HG02973 (cell line): Measurements from ENCODE around the gene SVIL.
"Not testable (repeated sequence)": the region's sequence is repeated elsewhere in the genome, so short reads cannot be mapped to it uniquely, and the experiment has no call there.

ENCODE experiments used
- ATAC-seq: cut with Tn5 transposase; IDR thresholded peaks from one replicate; pipeline ENCODE4 v1.9.1; 2021; ENCODE audit warnings: moderate library complexity; ENCODE audit not compliant: unreplicated experiment

Gene SVIL

DNA sequence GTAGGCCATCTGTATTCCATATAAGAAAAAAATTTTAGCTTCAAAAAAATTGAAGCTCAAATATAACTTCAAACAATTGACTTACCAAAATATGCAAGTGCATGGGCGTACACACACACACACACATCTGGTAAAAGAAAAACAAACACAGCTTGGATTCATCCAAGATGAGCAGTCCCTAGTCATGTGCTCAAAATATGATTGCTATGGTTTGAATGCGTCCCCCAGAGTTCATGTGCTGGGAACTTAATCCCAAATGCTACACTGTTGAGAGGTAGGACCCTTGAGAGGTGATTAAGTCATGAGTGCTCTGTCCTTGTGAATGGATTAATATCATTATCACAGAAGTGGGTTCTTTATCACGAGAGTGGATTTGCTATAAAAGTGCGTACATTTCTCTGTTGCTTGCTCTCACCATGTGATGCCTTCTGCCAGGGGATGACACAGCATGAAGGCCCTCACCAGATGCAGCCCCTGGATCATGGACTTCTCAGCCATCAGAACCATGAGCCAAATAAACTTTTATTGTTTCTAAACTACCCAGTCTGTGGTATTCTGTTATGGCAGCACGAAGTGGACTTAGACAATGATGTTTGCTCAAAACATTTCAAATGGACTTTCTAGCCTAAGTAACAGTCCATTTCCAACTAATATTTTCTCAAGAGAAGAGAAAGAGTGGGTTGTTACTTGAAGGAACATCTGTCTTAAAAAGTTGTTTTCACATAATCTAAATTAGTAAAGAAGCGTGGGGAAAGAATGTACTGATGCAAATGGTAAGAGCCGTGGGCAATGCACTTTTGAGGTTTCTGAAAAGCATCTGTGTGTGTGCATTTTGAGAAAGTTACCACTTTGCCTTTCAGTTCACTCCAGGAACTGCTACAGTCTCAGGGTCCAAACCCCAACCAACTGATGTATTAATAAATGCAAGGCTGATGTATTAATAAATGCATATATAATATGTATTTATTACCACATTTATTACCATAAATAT lies 15.1 kb upstream of the SVIL start:
- no peak for ATAC-seq

DNA sequence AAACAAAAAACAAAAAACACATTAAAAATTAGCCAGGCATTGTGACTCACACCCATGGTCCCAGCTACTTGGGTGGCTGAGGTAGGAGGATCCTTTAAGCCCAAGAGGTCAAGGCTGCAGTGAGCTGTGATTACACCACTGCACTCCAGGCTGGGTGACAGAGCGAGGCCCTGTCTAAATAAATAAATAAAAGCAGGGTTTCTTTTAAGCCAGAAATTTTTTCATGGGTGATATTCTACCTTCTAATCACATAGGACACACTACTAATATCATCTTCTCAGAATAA lies 14.2 kb upstream of the SVIL start:
- no peak for ATAC-seq

DNA sequence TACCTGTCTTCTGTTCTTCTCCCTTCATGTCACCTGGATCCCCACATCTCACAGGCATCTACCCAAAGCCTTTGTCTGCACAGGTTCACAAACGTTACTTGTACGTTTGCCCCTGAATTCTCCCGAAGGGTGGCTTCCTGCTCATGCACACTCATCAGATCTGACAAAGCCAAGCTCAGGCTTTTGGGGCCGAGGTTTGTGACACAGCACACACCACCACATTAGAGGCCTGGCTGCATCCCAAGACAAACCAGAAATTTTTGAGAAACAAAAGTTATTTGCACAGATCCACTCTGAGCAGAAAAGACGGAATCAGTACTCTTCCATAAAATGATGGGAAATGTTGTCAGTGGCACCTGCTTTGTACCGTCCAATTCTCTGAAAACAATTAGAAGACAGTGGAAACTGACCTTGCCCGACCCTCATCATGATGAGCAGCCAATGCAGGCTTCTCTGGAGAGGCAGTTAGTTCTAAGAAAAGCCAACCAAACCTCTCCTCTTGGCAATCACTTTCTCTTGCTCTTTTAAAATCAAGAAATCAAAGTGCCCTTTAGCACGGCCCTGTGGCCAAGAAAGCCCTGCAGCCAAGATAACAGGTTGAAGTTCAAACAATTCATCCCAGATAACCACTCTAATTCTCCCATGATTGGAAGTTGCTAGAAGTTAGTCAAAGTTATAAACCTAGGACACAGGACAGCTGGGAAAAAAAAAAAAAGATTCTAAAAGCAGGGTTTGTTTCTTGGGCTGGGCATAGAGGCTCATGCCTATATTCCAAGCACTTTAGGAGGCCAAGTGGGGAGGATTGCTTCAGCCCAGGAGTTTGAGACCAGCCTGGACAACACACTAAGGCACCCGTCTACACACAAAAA lies 13.6 kb upstream of the SVIL start:
- no peak for ATAC-seq

DNA sequence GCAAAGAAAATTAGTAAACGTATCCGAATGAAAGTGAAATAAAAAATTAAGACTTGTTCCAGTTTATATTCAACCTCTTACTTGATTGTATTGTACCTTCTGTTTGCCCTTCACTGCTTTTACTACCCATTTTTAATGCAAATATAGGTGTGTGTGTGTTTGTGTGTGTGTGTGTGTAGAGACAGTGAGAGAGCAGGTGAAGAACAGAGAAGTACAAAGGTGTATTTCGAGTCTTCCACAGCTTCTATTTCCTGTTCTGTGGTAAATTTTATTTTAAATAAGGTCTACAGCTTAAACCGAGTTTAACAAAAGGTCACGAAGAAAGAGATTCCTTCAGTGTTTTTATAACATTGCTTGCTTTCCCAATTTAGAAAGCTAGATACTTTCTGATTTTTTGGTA lies 12.7 kb upstream of the SVIL start:
- no peak for ATAC-seq

DNA sequence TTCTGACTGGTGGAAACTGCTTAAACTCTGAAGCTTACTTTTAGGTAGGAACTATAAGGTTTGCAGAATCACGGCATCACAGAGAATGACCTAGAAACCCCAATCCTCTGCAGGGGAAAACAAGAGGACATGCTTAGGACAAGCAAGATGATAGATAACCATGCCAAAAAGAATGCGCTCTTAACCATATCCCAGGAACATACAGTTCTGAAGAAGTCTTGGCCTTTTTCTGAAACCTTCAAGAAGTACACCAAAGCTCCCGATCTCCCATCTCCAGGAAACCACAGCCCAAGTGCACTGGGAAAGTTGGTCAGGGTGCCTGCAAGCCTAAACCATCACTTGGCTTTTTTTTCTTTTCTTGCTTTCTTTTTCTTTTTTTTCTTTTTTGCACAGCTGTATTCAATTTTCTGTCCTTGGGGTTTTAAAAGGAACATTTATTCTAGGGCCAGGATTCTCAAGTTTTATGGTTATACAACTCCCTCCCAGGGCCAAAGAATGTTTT lies 12.2 kb upstream of the SVIL start:
- no peak for ATAC-seq

- no peak for ATAC-seq
Observed at GRCh38 chr10:29646238-29646902, 11.6 kb upstream of the SVIL start.

DNA sequence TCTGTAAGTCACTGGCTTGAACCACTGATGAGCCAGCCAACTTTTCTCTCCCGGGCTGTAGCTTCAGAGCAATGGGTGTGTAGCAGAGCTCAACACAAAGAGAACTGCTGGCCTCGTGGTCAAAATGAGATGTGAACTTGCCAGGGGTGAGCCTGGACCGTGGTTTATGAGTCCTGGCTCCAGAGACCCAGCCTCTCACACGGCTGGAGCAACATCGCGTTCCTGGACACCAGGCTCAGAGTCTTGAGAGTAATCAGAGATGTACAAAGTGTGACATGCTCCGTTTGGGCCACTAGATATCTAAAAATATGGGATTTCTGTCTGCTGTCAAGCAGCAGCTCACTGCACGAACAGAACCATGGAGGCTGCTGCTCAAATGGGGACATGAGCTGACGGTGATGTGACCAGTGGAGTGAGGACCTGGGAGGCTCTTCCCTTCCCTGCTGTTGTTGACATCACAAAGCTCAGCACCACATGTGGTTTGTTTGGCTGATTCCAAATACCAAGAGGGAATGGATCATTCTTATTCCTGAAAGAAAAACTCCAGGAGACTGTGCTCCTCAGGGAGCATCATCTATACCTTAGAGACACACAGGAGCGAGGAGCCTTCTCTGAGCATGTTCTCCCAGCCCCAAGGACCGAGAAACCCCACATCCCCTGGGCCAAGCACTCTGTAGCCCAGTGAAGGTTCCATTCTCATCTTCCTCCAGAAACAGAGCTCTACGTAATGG lies 9.2 kb upstream of the SVIL start:
- no peak for ATAC-seq

DNA sequence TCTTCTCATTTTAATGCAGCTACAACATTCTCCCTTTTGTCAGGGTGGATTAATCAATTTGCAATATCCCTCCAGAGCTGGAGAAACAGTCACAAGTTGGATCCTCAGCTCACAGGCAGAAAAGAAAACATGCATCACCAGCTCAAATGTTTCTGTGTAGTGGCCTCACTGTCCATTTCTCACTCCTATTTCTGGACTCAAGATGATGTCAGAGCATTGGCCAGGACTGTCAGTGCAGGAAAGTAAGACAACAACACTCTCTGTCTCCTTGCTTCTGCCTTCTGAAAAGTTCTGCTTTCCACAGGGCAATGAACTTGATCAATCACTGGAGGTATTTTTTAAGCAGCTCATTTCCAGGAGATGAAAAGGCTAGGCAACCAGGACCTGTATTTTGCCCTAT lies 8.2 kb upstream of the SVIL start:
- no peak for ATAC-seq

DNA sequence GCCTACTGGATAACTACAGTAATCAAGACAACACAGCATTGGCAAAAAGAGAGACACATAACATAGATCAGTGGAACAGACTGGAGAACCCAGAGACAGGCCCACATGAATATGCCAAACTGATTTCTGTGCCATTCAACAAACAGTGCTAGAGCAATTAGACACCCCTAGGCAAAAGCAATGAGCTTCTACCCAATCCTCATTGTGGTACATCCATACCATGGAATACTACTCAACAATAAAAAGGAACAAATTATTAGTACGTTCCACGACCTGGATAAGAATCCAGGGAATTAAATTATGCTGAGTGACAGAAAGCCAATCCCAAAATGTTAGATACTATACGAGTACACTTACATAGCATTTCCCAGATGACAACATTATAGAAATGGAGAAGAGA lies 2.8 kb upstream of the SVIL start:
- no peak for ATAC-seq

DNA sequence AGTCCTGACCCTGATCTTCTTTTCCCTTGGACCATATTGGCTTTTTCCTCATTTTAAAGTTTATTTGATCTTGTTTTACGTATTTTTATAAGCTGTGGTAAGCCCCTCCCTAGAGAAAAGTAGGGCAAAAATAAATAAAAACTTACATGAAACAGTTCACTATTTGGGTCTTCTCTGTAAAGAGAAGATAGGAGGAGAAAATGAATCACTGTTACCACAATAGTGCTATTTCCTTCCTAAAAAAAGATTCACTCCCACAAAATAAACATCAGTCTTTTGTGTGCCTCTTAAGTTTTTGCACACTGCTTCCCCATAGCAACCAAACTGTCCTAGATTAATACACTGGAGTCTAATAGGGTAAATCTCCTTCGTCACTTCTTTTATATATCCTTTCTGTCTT lies 1.4 kb upstream of the SVIL start:
- ATAC-seq: no peak

GRCh38 chr10:29635711-29636144 lies 957 bp upstream of the SVIL start:
- ATAC-seq: no peak

GRCh38 chr10:29634105-29634504 lies 666 bp downstream of the SVIL start:
- ATAC-seq: no peak

DNA sequence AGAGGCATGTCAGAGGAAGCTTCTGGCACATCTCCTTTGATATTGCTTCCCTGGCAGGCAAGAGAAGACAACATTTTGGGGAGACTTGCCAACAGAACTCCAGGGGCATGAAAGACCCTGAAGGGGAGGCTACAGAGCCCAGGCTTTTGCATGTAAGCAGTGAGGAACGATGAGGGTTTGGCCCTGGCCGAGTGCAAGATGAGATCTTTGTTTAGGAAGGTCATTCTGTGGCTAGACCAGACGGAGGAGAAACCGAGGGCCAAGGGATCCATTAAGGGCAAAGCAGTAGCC lies 3.8 kb downstream of the SVIL start:
- no peak for ATAC-seq

DNA sequence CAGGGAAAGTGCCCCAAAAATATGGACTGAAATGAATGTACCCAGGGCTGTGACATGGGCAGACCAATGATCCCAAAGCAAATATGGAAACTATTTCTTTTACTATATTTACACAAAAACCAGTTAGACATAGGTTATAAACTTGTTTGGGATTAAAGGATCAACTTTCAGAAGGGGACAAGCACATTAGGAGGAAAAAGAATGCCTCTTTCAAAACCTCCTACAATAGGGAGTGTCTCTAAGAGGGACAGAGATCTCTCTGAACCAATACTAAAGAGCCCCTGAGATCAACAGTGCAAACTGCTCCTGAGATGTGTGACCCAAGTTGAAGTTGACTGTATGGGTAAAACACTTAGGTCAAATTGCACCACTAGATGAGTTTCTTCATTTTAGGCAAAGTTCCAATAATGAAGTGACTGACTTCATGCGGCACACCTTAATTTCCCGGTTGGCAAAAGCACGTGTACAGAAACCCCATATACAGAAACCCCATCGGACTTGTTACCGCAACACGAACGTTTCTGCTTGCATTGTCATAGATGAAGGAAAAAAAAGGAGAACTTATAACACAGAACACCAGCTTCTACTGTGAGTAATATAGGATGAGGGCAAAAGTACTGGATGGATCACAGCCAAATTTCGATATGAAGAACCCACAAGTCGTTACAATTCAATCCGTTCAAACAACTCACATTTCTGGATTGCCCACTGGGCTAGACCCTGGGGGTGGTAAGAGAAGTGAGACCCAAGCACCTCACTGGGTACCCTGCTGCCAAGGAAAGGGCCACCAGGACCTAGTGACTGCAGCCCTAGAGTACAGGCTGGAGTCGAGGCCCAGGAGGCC lies 4.3 kb downstream of the SVIL start:
- ATAC-seq: no peak

GRCh38 chr10:29628912-29629526 lies 5.8 kb downstream of the SVIL start:
- no peak for ATAC-seq

GRCh38 chr10:29628311-29628710 lies 6.5 kb downstream of the SVIL start:
- no peak for ATAC-seq

- ATAC-seq: no peak
Observed at GRCh38 chr10:29627201-29628132, 7.3 kb downstream of the SVIL start.

DNA sequence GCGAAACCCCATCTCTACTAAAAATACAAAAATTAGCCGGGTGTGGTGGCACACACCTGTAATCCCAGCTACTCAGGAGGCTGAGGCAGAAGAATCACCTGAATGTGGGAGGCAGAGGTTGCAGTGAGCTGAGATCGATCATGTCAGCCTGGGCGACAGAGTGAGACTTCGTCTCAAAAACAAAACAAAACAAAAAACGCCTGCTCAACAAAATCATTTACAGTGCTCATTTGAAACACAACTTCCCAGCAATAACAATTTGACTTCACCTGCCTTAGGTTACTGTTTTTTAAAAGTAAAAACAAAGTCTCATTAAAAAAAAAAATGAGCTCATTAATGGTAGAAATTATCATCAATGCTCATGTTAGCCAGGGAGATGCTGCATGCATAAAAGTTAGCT lies 10.4 kb downstream of the SVIL start:
- ATAC-seq: not testable (repeated sequence)
